Mammary epithelial cell (primary cell): ENCODE results near the gene ZNF771.

Experiments used
- CTCF ChIP-seq, 2 donors: IDR thresholded peaks in 1 of 2; conservative IDR thresholded peaks in 1 of 2; 2 replicates each; pipeline ENCODE4 v1.5.1; 2011 to 2012; ENCODE audit warnings: inconsistent platforms in 2 of 2, low read length in 2 of 2, mild to moderate bottlenecking in 2 of 2, control low read depth in 1 of 2, low read depth in 1 of 2; ENCODE audit not compliant: insufficient read depth in 1 of 2; ENCODE audit errors: extremely low read depth in 1 of 2
- EZH2 ChIP-seq: IDR thresholded peaks from 2 replicates; pipeline ENCODE4 v1.6.1; 2012; ENCODE audit warnings: low read length, inconsistent platforms, borderline replicate concordance

GRCh38 chr16:30407804-30408534, 563 bp downstream of the ZNF771 start:
- TF ChIP-seq EZH2 (no peak), CTCF (conservative IDR thresholded peaks at IDR 0.05 in 1 of 2, IDR thresholded peaks at IDR 0.05 in 1 of 2; ENCODE audit: extremely low read depth in 1 of 2, insufficient read depth in 1 of 2, low read depth in 1 of 2, low read length in 2 of 2) (no peak)
